HT1080 (cell line): ENCODE measurements around the gene ORC4. TPM values are rescaled to one million over a fixed set of nuclear protein-coding genes. Genes with fewer than 3 reads are reported as not detected.
"Not testable (repeated sequence)": the region's sequence is repeated elsewhere in the genome, so short reads cannot be mapped to it uniquely, and the experiment has no call there.

ENCODE experiments used
- DNase-seq: peaks from one replicate; pipeline ENCODE4 v3.0.0-alpha.2; 2015; ENCODE audit warnings: low read depth
- total RNA-seq: library from RNA; depleted of rRNA; stranded (reverse); fragments of >200 nt; shearing (Covaris generic); gene quantifications from 2 replicates; pipeline ENCODE4 v1.2.3, GENCODE V29; 2014

Gene ORC4
- total RNA-seq, 1 experiment from 2014 or later = 59.1 TPM

- DNase-seq = no peak
These were observed 5.9 kb downstream of the ORC4 start for GRCh38 chr2:148014616-148015015.

GRCh38 chr2:148013876-148014275 lies 6.7 kb downstream of the ORC4 start:
- DNase-seq = no peak

GRCh38 chr2:148008411-148008810 lies 12.1 kb downstream of the ORC4 start:
- DNase-seq = not testable (repeated sequence)

- no peak for DNase-seq
These were observed 13.2 kb downstream of the ORC4 start for GRCh38 chr2:148007219-148007900.

GRCh38 chr2:148006249-148007007 lies 14.1 kb downstream of the ORC4 start:
- no peak for DNase-seq

- DNase-seq = not testable (repeated sequence)
These were observed 18.1 kb downstream of the ORC4 start for GRCh38 chr2:148002420-148002819.

GRCh38 chr2:148000095-148000494 lies 20.4 kb downstream of the ORC4 start:
- no peak for DNase-seq

- DNase-seq = no peak
These were observed 21.4 kb downstream of the ORC4 start for GRCh38 chr2:147999126-147999525.

GRCh38 chr2:147998203-147998602 lies 22.3 kb downstream of the ORC4 start:
- no peak for DNase-seq

GRCh38 chr2:147996828-147997227 lies 23.7 kb downstream of the ORC4 start:
- no peak for DNase-seq

GRCh38 chr2:147994965-147995364 lies 25.6 kb downstream of the ORC4 start:
- DNase-seq = not testable (repeated sequence)

GRCh38 chr2:147989809-147990403 lies 30.6 kb downstream of the ORC4 start:
- DNase-seq = peak; percentile 48

GRCh38 chr2:147989102-147989501 lies 31.4 kb downstream of the ORC4 start:
- DNase-seq = no peak

GRCh38 chr2:147980940-147981528 lies 39.5 kb downstream of the ORC4 start:
- DNase-seq = no peak

- DNase-seq = no peak
These were observed 42.9 kb downstream of the ORC4 start for GRCh38 chr2:147977679-147978078.

GRCh38 chr2:147976102-147976501 lies 44.4 kb downstream of the ORC4 start:
- no peak for DNase-seq

GRCh38 chr2:147968571-147968970 lies 52.0 kb downstream of the ORC4 start:
- no peak for DNase-seq

GRCh38 chr2:147952118-147952517 lies 68.4 kb downstream of the ORC4 start:
- no peak for DNase-seq

GRCh38 chr2:147945660-147946059 lies 74.9 kb downstream of the ORC4 start:
- no peak for DNase-seq

GRCh38 chr2:147939313-147939712 lies 81.2 kb downstream of the ORC4 start:
- no peak for DNase-seq

GRCh38 chr2:147937744-147938349 lies 82.7 kb downstream of the ORC4 start:
- peak; percentile 23 for DNase-seq
